NOMO-1 (cell line): ENCODE data around the gene HSD11B2.
"Not testable (repeated sequence)": the region's sequence is repeated elsewhere in the genome, so short reads cannot be mapped to it uniquely, and the experiment has no call there.

Experiments used
- DNase-seq, 2 experiments: peaks; one replicate each; lab custom pipeline; 2025; ENCODE audit not compliant: unreplicated experiment in 2 of 2; lab: John Stamatoyannopoulos, UW

Gene HSD11B2

DNA sequence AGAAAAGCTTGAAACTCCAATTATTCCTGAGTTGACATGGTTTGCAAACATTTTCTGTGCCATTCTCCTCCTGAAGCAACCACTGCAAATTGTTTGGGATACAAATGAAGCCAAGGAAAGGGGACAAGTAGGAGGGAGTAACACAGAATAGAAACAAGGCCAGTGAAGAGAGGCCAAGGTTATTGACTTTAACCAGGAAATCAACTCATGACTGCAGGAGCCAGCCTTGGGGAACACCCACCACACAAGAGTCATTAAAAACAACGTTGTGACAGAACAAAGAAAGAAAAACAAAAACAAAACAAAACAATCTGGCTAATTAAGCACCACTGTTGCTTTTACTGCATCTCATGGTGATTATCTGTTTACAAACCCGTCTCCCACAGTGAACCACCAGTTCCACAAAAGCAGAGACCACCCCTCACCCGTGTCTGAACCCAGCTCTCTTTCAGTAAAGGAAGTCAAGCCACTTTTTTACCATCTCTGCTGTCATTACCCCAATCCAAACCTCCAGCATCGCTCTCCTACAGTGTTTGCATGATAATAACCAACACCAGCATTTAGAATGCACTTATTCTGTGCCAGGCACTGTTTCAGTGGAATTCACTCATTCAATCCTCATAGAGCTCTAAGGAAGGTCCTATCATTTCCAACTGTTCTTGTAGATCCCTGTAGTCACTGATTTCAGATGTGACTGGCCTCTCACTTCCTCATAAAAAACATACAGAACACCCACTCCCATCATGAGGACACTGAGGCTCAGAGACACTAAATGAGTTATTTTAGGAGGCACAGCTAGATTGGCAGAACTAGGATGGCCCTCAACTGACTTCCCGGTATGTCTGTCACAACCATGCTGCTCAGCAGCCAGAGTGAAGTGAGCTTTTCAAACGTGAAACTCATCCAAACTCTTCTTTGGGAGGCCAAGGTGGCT lies 16.7 kb upstream of the HSD11B2 start:
- no peak for DNase-seq

DNA sequence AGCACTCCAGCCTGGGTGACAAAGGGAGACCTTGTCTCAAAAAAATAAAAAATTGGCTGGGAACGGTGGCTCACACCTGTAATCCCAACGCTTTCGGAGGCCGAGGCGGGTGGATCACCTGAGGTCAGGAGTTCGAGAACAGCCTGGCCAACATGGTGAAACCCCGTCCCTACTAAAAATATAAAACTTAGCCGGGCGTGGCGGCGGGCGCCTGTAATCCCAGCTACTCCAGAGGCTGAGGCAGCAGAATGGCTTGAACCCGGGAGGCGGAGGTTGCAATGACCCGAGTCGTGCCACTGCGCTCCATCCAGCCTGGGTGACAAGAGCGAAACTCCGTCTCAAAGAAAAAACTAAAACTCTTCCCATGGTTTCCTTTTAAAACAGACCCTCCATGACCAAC lies 15.5 kb upstream of the HSD11B2 start:
- DNase-seq: not testable (repeated sequence)

DNA sequence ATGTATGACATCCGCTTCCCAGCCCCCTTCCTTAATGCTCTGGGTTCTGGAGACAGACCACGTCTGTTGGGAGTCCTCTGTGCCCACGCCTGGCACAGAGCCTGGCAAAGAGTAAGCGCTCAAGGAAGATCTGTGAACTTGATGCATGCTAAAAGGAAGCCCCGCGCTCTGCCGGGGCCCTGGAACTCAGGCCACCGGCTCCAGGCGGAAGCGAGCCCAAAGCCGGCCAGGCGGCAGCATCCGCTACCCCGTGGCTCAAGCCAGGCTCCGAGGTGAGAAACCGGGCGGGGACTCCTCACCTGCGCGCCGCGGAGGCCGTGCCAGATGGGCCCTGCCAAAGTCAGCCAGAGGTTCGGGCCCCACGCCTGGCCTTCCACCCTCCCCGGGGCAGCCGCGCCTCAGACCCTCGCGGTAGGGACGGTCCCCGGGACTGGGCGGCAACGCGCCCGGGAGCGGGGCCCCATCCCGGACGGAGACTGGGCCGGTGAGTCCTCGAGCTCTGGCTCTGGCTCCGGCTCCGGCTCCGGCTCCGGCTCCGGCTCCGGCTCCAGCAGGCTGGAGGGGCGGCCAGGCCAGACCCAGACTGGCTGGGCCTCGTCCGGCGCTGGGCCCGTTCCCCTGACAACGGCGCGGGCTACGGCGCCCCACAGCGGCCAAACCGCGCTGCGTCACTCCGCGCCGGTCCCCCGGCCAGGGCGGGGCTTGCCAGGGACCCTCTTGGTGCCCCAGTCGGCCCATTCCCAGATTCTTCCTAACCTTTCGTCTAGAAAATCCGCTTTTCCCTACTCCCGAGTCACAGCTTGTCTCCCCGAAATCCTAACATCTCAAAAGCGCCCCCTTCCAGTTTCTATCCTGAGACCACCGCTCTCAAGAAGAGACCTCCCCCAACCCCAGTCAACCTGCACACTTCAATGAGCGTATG lies 14.8 kb upstream of the HSD11B2 start, which contains the start of gene ZDHHC1:
TSS of gene ZDHHC1 (minus strand) at position 606 of the 922 bp plus-strand sequence. CDS start 8,702 bp downstream, outside the sequence.
- peak; percentile 17 to 29 for DNase-seq

DNA sequence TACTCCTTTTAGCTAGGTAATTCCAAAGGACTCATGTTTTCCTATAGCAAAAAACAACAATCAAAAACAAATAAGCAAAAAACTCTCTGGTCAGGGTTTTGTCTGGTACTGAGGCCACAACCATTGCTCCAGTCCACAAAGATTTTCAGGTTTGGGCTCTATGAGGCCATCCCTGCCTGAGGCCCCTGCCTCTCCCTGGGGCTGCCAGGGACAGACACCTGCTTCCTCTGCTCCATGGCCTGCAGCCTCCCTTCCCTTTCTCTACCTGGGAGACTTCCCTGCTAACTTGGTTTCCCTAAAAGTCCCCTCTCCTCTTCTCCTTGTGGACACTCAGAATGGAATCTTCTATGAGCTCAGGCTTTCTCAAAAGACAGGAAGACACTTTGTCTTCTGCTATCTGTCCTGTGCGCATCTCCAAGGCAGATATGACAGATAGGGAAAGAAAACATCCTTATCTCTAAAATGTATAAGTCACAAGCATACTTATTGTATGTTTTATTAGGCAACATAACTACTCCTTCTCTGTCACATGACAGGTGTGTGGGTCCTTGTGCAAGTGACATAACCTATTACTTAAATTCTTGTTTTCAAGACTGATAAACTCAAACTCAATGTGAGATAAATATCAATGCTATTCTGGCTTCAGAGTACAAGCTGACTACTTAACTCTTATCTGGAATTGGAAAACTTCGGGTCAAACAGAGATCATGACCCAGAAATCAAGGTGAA lies 13.4 kb upstream of the HSD11B2 start:
- DNase-seq: no peak

DNA sequence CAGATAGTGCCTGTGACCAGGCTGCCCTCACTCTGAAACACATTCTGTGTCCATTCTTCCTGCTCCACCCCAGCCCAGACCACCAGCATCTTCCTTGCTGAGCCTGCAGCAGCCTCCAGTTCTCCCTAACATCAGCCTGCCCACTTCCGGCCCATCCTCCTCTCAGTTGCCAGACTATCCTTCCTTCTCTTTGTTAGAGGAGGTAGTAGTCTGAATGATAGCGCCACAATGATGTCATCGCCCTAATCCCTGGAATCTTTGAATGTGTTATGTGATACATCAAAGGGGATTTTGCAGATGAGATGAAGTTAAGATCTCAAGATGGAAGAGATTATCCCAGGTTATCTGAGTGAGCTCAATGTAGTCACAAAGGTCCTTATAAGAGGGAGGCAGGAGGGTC lies 11.4 kb upstream of the HSD11B2 start:
- DNase-seq: no peak

DNA sequence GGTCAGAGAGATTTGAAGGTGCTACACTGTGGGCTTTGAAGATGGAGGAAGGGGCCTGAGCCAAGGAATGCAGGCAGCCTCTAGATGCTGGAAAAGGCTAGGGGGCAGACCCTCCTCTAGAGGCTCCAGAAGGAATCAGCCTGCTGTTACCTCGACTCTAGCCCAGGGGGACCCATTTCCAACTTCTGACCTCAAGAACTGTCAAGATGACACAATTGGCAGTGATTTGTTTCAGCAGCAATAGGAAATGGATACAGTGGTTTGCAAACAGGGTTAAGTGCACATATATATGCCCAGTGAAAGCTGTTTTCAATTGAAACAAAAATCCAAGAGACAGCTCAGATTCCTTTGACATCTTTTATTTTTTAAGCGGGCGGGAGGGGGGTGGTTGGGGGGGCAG lies 11.0 kb upstream of the HSD11B2 start:
- no peak for DNase-seq

DNA sequence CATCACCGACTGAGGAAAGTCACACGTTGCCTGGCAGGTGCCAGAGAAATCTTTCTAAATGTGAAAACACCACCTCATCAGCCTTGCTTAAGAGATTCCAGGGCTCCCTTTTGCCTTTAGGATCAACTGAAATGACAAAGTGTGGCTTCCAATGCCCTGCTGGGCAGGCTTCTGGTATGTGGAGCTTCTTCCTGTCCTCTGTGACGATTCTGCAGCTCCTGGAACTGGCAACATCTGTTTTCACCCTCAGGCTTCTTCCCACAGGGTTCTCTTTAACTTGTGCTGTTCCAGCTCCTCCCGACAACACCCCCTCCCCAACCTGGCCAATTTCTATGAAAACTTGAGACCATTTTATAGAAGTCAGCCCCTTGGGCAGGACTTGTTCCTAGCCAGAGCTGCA lies 9.9 kb upstream of the HSD11B2 start:
- no peak for DNase-seq

DNA sequence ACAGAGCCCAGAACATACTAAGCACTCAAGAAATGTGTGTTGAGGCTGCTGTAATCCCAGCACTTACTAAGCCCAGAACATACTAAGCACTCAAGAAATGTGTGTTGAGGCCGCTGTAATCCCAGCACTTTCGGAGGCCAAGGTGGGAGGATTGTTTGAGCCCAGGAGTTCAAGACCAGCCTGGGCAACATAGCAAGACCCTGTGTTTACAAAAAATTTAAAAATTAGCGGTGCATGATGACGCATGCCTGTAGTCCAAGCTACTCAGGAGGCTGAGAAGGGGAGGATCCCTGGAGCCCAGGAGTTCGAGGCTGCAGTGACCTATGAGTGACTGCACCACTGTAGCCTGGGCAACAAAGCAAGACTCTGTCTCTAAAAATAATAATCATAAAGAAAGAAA lies 7.9 kb upstream of the HSD11B2 start:
- no peak for DNase-seq

DNA sequence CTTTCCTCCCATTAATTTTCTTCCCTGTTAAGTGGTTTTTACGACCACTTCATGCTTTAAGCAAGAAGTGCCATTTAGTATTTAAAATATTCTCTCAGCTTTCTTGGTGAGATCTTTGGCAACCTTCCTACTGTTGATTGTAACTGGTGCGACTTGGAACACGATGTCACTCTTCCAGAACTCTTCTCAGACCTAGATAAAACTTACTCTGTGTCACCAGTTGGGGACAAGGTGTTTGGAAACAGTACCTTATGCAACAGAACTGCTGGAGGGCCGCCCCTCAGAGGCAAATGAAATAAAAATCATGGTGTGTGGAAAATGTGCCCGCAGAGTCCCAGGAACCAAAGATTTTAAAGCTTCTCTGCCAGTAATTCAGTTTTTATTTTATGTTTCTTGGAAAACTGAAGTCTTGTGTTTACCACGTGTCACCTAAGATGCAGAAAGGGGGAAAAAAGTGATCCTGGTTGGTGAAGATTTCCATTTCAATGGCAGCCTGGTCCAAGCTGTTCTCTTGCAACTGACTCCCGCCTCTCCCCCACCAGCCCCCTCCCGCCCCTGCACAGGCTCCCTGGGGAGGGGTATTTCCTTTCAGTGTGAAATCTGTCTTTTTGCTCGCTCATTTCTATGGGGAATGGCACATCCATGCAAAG lies 7.2 kb upstream of the HSD11B2 start:
- DNase-seq: no peak

DNA sequence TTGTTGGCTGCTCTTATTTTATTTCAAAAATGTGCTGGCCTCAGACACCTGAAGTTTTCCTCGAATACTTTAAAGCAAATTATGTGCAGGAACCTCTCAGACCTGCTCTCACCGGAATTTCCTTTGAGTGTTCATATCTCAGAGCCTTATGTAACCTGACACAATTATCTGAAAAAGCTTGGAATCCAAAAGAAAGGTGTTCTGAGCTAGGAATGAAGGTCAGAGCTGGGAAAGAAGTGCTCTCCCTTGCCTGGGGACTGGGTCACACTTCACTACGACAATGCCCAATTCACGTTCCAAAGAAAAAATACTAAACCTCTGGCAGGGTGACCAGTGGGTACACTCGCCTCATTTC lies 6.7 kb upstream of the HSD11B2 start:
- DNase-seq: no peak

DNA sequence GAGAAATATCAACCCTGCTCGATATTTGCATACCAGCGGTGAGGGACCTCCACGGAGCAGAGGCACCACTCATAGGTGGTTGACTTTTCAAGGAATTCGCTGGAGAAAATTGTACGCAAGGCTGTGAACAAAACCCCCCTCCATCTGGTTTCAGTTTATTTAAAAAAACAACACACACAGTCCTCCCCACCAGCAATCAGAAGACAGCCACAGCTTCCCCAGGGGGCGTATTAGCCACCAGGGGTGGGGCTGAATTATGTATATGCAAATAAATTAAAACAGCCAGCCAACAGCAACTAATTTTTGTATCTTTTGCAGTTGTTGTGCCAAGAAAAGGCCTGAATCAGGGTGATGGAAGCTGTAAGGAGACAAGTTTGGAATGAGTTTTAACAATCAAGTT lies 5.9 kb upstream of the HSD11B2 start:
- no peak for DNase-seq

DNA sequence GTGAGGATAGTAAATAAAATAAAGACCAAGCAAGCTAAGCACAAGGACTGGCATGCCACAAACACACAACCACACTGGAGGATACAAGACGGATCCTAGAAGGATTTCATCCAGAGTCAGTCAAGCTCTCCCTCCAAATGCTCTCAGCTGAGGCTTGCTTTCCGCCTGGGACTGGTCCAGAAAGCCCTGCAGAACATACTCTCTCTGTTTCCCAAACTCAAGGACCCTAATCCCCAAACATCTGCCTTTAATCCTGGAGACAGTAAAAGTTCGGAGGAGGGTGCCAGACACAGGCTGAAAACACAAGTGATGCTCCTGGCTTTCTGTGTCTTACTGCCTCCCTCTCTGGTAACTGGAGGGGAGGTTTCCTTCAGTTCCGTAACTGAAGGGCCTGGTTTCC lies 5.3 kb upstream of the HSD11B2 start:
- no peak for DNase-seq

DNA sequence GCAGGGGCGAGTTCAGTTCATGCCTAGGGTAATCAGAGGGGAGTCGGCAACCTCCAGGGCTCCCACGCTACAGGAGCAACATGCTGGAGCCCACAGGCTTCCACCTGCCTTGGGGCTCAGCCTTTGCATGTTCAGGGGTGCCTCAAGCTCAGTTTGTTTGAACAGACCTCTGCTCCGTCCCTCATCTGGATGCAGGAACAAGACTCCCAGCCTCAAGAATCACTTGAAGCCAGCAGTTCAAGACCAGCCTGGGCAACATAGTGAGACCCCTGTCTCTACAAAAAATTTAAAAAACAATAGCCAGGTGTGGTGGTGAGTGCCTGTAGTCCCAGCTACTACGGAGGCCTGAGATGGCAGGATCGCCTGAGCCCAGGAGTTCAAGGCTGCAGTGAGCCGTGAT lies 4.9 kb upstream of the HSD11B2 start:
- DNase-seq: no peak

DNA sequence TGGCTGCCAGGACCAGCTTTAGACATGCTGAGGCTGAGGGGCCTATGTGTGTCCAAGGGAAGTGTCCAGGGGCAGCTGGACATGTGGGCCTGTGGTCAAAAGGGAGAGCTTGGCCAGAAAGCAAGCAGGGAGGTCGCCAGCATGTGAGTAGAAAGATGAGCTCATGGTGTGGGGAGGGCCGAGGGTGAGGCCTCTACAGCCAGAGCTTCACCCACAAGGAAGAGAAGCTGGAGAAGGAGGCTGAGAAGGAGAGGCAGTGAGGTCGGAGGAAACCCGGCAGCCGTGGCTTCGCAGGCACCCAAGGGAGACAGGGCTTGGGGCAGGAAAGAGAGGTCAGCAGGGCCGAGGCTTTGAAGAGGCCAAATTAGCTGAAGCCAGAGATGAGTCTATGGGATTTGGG lies 4.0 kb upstream of the HSD11B2 start:
- DNase-seq: no peak

DNA sequence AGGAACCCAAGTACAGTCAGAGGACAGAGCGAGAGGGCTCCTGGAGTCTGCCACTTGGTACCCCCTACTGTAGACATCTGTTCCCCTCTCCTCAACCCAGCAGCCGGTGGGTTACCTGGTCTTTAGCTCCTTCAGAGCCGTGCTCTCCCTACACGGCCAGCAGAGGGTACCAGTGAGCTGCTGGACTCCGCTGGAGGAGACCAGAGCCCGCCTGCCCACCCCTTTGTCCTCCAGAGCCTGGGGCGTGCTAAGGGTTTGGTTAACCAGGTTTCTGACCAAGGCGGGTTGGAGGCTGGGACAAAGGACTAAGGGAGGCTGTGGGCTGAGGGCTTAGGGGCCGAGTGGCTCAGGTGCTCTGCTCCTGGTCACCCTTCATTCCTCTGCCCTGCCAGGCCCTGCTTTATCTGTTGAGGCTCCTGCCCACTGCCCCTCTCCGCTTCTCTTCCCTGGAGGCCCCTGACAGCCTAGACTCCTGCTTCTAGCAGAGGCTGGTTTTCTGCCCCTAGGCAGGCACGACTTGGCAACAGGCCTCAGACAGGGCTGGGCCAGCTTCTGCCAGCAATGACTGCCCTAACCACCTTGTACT lies 2.7 kb upstream of the HSD11B2 start:
- peak; percentile 28 to 52 for DNase-seq

DNA sequence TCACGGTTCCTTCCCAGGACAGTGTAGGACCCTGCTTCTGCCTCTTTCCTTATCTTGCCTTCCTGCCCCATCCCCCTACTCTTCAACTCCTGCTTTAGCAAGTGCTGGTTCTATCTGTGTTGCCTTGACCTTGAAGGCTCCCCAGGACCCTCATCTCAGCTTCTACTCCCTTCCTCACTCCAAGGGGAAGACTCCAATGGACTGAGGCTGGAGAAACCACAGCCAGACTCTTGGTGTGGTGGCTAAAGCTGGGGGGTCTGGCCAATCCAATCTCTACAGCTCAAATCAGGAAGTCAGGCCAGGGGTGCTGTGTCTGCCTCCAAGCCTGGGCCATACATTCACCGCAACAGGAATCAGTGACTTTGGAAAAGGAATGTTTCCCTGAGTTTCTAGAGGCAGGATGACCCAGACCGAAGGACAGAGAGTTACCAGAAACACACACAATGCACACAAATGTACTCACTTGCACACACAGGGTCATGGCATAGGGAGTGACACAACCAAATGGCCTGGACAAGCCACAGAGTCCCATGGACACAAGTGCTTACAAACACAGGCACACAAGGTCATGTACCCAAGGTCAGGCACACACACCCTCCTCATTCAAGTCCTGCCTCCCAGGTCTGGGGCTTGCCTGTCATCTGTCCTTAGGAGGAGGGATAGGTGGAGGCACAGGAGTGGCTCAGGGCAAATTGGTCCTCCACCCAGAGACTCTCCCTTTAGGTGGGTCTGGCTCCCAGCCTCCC lies 1.7 kb upstream of the HSD11B2 start:
- no peak for DNase-seq

DNA sequence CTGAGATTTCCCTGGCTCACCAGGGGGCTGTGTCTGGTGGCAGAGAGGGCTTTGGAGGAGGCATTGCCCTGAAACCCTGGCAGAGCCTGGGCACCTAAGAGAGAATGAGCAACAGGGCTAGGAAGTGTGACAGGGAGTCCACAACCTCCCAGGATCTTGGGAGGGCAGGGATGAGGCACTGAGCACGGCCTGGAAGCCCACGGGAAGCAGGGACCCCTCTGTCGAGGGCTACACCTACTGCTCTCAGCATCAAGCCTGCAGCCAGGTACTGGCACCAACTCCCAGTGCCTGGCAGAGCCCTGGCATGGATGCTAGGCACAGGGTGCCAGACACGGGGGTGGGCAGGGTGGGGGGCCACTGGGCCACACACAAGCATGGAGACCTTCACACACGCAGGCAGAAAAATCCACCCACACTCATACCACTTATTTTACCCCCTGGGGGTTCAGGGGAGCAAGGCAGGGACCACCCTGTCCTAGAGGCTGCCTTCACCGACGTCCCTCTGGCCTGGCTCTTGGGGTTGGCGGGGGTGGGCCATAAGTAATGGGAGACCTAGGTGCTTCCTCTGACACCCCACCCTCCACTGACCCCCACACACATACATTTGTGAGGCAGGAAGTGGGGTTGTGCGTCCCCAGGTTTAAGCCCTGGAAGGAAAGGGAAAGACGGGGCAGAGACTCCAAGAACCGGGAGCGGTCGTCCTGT lies 970 bp upstream of the HSD11B2 start:
- DNase-seq: no peak

DNA sequence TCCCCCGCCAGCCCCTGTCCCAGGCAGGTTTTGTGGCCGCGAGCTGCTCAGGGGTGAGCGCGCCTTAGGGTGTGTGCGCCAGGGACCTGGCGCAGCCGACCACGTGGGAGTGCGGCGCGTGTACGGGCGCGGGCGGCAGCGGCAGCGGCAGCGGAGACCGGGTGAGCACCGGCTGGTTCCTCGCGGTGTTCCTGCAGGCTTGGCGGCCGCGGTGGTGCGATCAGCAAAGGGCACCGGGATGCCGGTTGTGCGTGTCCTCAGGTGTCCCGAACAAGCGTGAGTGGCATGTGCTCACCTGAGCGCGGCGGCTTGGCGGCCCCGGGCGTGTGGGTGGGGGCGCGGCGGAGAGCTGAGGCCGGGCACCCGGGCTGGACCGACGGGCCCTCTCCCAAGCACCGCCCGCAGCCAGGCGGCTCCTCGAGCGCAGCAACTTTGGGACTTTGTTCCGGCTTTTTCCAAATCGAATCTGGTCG lies 381 bp upstream of the HSD11B2 start:
- DNase-seq: no peak
